Breast epithelium (tissue), 3 donors: ENCODE measurements around the gene ZNF12.
"Not testable (repeated sequence)": the region's sequence is repeated elsewhere in the genome, so short reads cannot be mapped to it uniquely, and the experiment has no call there.

Experiments
- POLR2A ChIP-seq: fragments of 450-650 bp; IDR thresholded peaks from one replicate; pipeline ENCODE4 v1.6.1; 2016; ENCODE audit warnings: antibody characterized with exemption, mild to moderate bottlenecking, moderate library complexity
- POLR2AphosphoS5 ChIP-seq, 3 donors: sonication (generic); formaldehyde crosslinking; IDR thresholded peaks; one replicate each; pipeline ENCODE4 v1.6.1; 2017; ENCODE audit warnings: antibody characterized with exemption in 3 of 3
- TF ChIP-seq, protein P1 (sequence below), 3 donors: fragments of 450-650 bp; IDR thresholded peaks; one replicate each; pipeline ENCODE4 v1.5.1; 2016 to 2017; ENCODE audit warnings: antibody characterized with exemption in 3 of 3, mild to moderate bottlenecking in 3 of 3, moderate library complexity in 3 of 3

DNA sequence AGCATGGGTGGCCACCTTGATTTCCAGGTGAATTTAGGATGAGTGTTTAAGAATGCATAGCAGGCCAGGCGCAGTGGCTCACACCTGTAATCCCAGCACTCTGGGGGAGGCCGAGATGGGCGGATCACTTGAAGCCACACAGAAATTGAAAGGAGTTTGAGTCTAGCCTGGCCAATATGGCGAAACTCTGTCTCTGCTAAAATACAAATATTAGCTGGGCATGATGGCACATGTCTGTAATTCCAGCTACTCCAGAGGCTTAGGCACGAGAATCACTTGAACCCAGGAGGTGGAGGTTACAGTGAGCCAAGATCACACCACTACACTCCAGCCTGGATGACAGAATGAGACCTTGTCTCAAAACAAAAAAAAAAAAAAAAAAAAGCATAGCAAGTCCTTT lies 19.6 kb upstream of the ZNF12 start:
- TF ChIP-seq, protein P1, sequence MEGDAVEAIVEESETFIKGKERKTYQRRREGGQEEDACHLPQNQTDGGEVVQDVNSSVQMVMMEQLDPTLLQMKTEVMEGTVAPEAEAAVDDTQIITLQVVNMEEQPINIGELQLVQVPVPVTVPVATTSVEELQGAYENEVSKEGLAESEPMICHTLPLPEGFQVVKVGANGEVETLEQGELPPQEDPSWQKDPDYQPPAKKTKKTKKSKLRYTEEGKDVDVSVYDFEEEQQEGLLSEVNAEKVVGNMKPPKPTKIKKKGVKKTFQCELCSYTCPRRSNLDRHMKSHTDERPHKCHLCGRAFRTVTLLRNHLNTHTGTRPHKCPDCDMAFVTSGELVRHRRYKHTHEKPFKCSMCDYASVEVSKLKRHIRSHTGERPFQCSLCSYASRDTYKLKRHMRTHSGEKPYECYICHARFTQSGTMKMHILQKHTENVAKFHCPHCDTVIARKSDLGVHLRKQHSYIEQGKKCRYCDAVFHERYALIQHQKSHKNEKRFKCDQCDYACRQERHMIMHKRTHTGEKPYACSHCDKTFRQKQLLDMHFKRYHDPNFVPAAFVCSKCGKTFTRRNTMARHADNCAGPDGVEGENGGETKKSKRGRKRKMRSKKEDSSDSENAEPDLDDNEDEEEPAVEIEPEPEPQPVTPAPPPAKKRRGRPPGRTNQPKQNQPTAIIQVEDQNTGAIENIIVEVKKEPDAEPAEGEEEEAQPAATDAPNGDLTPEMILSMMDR (IDR thresholded peaks at IDR 0.05): not testable (repeated sequence)
- TF ChIP-seq POLR2AphosphoS5 (IDR thresholded peaks at IDR 0.05); POLR2A: not testable (repeated sequence)
